Stimulated activated CD8-positive, alpha-beta memory T cell treated with anti-CD3 and anti-CD28 coated beads, Interleukin-15, amount 100 ng/mL, for 4 hours (primary cell): ENCODE measurements around the gene RACK1.
A peak's percentile ranks its signal among the peaks of the same experiment; 100 is the strongest.

Experiments used
- DNase-seq, 2 donors: peaks; one replicate each; pipeline ENCODE4 v3.0.0-alpha.2; 2020; ENCODE audit warnings: low read depth in 2 of 2

RACK1 gene

GRCh38 chr5:181233801-181234454, 9.8 kb downstream of the RACK1 start:
- DNase-seq = no peak

- DNase-seq = no peak
Observed at GRCh38 chr5:181233088-181233800, 10.5 kb downstream of the RACK1 start.

- DNase-seq = no peak
Observed at GRCh38 chr5:181232593-181232992, 11.1 kb downstream of the RACK1 start.

GRCh38 chr5:181231432-181231831, 12.3 kb downstream of the RACK1 start:
- no peak for DNase-seq

- DNase-seq = no peak
Observed at GRCh38 chr5:181230551-181230950, 13.2 kb downstream of the RACK1 start.

- no peak for DNase-seq
Observed at GRCh38 chr5:181229996-181230395, 13.7 kb downstream of the RACK1 start.

GRCh38 chr5:181224390-181225229, 19.1 kb downstream of the RACK1 start:
- DNase-seq = no peak

GRCh38 chr5:181223729-181224389, 19.8 kb downstream of the RACK1 start:
- DNase-seq = no peak

- peak; percentile 95 to 96 for DNase-seq
Observed at GRCh38 chr5:181223058-181223728, 20.5 kb downstream of the RACK1 start, which contains the start of gene TRIM41. TRIM41 (plus strand) TSS chr5:181223281; CDS start chr5:181224000, 719 bp downstream.

GRCh38 chr5:181222630-181223057, 21.1 kb downstream of the RACK1 start:
- DNase-seq = no peak

- peak; percentile 88 to 94 for DNase-seq
Observed at GRCh38 chr5:181221792-181222629, 21.7 kb downstream of the RACK1 start.

- DNase-seq = peak in 1 of 2 donors; percentile 43
Observed at GRCh38 chr5:181221105-181221791, 22.5 kb downstream of the RACK1 start.

- no peak for DNase-seq
Observed at GRCh38 chr5:181220178-181220515, 23.6 kb downstream of the RACK1 start.

GRCh38 chr5:181219262-181220177, 24.2 kb downstream of the RACK1 start:
- no peak for DNase-seq

- no peak for DNase-seq
Observed at GRCh38 chr5:181218795-181219124, 24.9 kb downstream of the RACK1 start.

- DNase-seq = no peak
Observed at GRCh38 chr5:181217803-181218062, 26.0 kb downstream of the RACK1 start.

GRCh38 chr5:181217111-181217802, 26.4 kb downstream of the RACK1 start:
- peak; percentile 37 to 44 for DNase-seq
